Prostate gland (tissue), 2 donors: ENCODE measurements around the gene PIAS4. TPM values are rescaled to one million over a fixed set of nuclear protein-coding genes. Genes with fewer than 3 reads are reported as not detected.

Source experiments
- DNase-seq: peaks from one replicate; pipeline ENCODE4 v3.0.0-alpha.2; 2019; ENCODE audit warnings: low spot score
- H3K27ac ChIP-seq, 2 donors: fragments of 200-600 bp; sonication (generic); 2 replicates each; pipeline ENCODE4 v1.5.1; 2017 to 2019
- H3K27me3 ChIP-seq: fragments of 200-600 bp; sonication (generic); replicated peaks from 2 replicates; pipeline ENCODE4 v1.5.1; 2019; ENCODE audit not compliant: insufficient read depth
- H3K36me3 ChIP-seq, 2 donors: fragments of 200-600 bp; sonication (generic); 1 replicate in 1 of 2; 2 replicates in 1 of 2; pipeline versions ENCODE4 v1.5.1 to v1.8.1; 2017 to 2019
- H3K4me1 ChIP-seq: fragments of 200-600 bp; sonication (generic); replicated peaks from 2 replicates; pipeline ENCODE4 v1.5.1; 2019
- H3K4me3 ChIP-seq, 2 donors: fragments of 200-600 bp; sonication (generic); 2 replicates each; pipeline ENCODE4 v1.5.1; 2017 to 2019
- H3K9me3 ChIP-seq: fragments of 200-600 bp; sonication (generic); 2 replicates; pipeline ENCODE4 v1.5.1; 2017
- POLR2A ChIP-seq: fragments of 450-650 bp; IDR thresholded peaks from one replicate; pipeline ENCODE4 v1.6.1; 2016; ENCODE audit warnings: antibody characterized with exemption, mild to moderate bottlenecking
- POLR2AphosphoS5 ChIP-seq: sonication (generic); formaldehyde crosslinking; IDR thresholded peaks from one replicate; pipeline ENCODE4 v1.6.1; 2017; ENCODE audit warnings: antibody characterized with exemption
- WGBS: methylation state at CpG from one replicate; pipeline ENCODE4 v1.1.5; 2018; 5-methylcytosine and 5-hydroxymethylcytosine counted together
- intact Hi-C: fragments of 100-400 bp; cut with DNase I; formaldehyde crosslinking; loops from one replicate; pipeline ENCODE4 v1.14.2; 2022
- total RNA-seq, 2 donors: library from RNA; depleted of rRNA; stranded (reverse); fragments of >200 nt; gene quantifications; one replicate each; pipeline ENCODE4 v1.1.0, GENCODE V29; 2016
- TF ChIP-seq, protein P1 (sequence below), 4 experiments: fragments of 200-600 bp in 2 of 4; fragments of 450-650 bp in 2 of 4; sonication (generic) in 2 of 4; IDR thresholded peaks; 1 replicate in 3 of 4; 2 replicates in 1 of 4; pipeline ENCODE4 v1.5.1; 2016 to 2019; ENCODE audit warnings: antibody characterized with exemption in 4 of 4, mild to moderate bottlenecking in 2 of 4, moderate library complexity in 2 of 4

Gene PIAS4
- total RNA-seq, 2 donors from 2014 or later, result 25.3 to 70.0 TPM

DNA sequence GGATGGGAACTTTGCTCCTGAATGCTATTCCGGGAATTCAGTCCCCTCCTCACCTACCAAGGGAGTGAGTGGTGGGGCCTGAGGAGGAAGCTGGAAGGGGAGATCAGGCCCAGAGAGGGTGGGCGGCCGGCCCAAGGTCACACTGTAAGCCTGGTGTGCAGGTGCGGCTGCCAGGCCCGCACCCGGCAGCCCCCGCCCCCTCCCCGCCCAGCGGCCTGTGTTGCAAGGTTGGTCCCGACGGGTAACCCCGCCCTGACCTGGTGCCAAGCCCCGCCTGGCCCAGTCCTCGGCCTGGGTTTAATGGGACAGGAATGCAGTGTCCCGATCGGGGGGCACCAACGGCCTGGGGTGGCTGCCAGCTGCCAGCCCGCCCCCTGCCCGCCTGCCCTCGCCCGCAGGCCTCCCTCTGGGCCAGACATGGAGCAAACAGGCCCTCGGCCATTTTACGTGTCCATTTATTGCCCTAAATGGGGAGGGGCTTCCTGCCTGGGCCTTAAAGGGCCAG, 53.7 kb downstream of the PIAS4 start:
- TF ChIP-seq POLR2A (peak; percentile 62), POLR2AphosphoS5 (peak; percentile 47)
- TF ChIP-seq, protein P1, sequence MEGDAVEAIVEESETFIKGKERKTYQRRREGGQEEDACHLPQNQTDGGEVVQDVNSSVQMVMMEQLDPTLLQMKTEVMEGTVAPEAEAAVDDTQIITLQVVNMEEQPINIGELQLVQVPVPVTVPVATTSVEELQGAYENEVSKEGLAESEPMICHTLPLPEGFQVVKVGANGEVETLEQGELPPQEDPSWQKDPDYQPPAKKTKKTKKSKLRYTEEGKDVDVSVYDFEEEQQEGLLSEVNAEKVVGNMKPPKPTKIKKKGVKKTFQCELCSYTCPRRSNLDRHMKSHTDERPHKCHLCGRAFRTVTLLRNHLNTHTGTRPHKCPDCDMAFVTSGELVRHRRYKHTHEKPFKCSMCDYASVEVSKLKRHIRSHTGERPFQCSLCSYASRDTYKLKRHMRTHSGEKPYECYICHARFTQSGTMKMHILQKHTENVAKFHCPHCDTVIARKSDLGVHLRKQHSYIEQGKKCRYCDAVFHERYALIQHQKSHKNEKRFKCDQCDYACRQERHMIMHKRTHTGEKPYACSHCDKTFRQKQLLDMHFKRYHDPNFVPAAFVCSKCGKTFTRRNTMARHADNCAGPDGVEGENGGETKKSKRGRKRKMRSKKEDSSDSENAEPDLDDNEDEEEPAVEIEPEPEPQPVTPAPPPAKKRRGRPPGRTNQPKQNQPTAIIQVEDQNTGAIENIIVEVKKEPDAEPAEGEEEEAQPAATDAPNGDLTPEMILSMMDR (IDR thresholded peaks at IDR 0.05), result no peak
- H3K4me3 ChIP-seq, result peak overlapping the region; percentile 18 to 36
- H3K9me3 ChIP-seq, result no peaks in the 10 kb centered on the region
- H3K27me3 ChIP-seq, result no peaks in the 10 kb centered on the region
- H3K27ac ChIP-seq, result peak overlapping the region; percentile 98
- peak; percentile 75 for DNase-seq
- H3K36me3 ChIP-seq, result no peaks in the 10 kb centered on the region
- 6% methylated on average over 10 of the region's 23 CpGs for WGBS
- intact Hi-C loops, result loop anchor here (5.0 kb wide), 1 partner anchor 61 kb away; the partner anchor contains the start of gene MAP2K2
- peaks cover 54% of the 10 kb centered on the region for H3K4me1 ChIP-seq

- intact Hi-C loops, result loop anchor here (1.0 to 5.0 kb wide), 2 partner anchors 47 to 60 kb away; partner anchors contain the start of gene MAP2K2
- Histone ChIP-seq H3K4me1 (peaks cover 54% of the 10 kb centered on the region), H3K4me3 (peak overlapping the region; percentile 18 to 36), H3K27me3 (no peaks in the 10 kb centered on the region), H3K36me3 (no peaks in the 10 kb centered on the region), H3K9me3 (no peaks in the 10 kb centered on the region), H3K27ac (peak overlapping the region; percentile 98)
- DNase-seq, result peak; percentile 57
- TF ChIP-seq POLR2A (no peak), POLR2AphosphoS5 (peak; percentile 33)
- TF ChIP-seq, protein P1 (IDR thresholded peaks at IDR 0.05), result no peak
- WGBS, result 47% methylated on average over 29 of the region's 29 CpGs
Measured at GRCh38 chr19:4061683-4062418, 54.3 kb downstream of the PIAS4 start.

GRCh38 chr19:4062419-4063368, 55.2 kb downstream of the PIAS4 start:
- intact Hi-C loops, result loop anchor here (1.0 to 5.0 kb wide), 2 partner anchors 47 to 60 kb away; partner anchors contain the start of gene MAP2K2
- H3K4me3 ChIP-seq, result peak overlapping the region in 1 of 2 donors; percentile 70
- WGBS, result 46% methylated on average over 30 of the region's 30 CpGs
- H3K9me3 ChIP-seq, result no peaks in the 10 kb centered on the region
- H3K27me3 ChIP-seq, result no peaks in the 10 kb centered on the region
- DNase-seq, result no peak
- TF ChIP-seq, protein P1 (IDR thresholded peaks at IDR 0.05), result no peak
- H3K36me3 ChIP-seq, result no peaks in the 10 kb centered on the region
- peak overlapping the region; percentile 98 for H3K27ac ChIP-seq
- peaks cover 54% of the 10 kb centered on the region for H3K4me1 ChIP-seq

- Histone ChIP-seq H3K9me3 (no peaks in the 10 kb centered on the region), H3K27me3 (no peaks in the 10 kb centered on the region), H3K36me3 (no peaks in the 10 kb centered on the region), H3K4me1 (peaks cover 56% of the 10 kb centered on the region), H3K27ac (peak overlapping the region; percentile 98), H3K4me3 (peak overlapping the region; percentile 70 to 82)
- intact Hi-C loops, result loop anchor here (5.0 kb wide), 1 partner anchor 59 kb away; the partner anchor contains the start of gene MAP2K2
- 26% methylated on average over 31 of the region's 31 CpGs for WGBS
- DNase-seq, result no peak
- TF ChIP-seq, protein P1 (IDR thresholded peaks at IDR 0.05), result peak in 1 of 4 experiments; percentile 30
- no peak for TF ChIP-seq POLR2A
Measured at GRCh38 chr19:4063369-4064148, 56.0 kb downstream of the PIAS4 start.
